GM12891 (cell line): ENCODE data around the gene SIRT5.

Source experiments
- POLR2A ChIP-seq: IDR thresholded peaks from 2 replicates; pipeline ENCODE4 v1.6.1; 2011; ENCODE audit warnings: low read depth, low read length, control low read depth
- TAF1 ChIP-seq: IDR thresholded peaks from 2 replicates; pipeline ENCODE4 v1.6.1; 2011; ENCODE audit warnings: low read depth, low read length, control low read depth

DNA sequence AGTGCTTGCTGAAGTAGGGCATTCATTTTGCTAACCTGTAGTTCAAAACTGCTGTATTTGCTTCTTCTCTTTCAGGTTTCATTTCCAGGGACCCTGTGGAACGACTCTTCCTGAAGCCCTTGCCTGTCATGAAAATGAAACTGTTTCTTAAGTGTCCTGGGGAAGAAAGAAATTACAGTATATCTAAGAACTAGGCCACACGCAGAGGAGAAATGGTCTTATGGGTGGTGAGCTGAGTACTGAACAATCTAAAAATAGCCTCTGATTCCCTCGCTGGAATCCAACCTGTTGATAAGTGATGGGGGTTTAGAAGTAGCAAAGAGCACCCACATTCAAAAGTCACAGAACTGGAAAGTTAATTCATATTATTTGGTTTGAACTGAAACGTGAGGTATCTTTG, 37.3 kb downstream of the SIRT5 start:
- no peak for TF ChIP-seq POLR2A
- no peak for TF ChIP-seq TAF1
